Measurements from ENCODE around the gene BTBD7. TPM values are rescaled to one million over a fixed set of nuclear protein-coding genes. Genes with fewer than 3 reads are reported as not detected.

The BTBD7 gene
- total and polyA plus RNA-seq, 2 of the 4 experiments (the other 2 are of a cell fraction), result 11.9 to 30.5 TPM

- Histone ChIP-seq H4K91ac (ENCODE audit: insufficient read depth, low read depth, low read length) (no peak overlapping the region), H3K36me3 (ENCODE audit: control insufficient read depth, insufficient read depth, low read length) (peaks cover 5% of the 10 kb centered on the region), H3K9me1 (ENCODE audit: insufficient read depth, low read length) (peaks cover 7% of the 10 kb centered on the region; the same call in 1 of the 2 replicates), H3K4me2 (ENCODE audit: low read depth, low read length) (no peak overlapping the region), H4K20me1 (ENCODE audit: insufficient read depth, low read length) (0 out of 2 replicates have a peak, but pooled peaks cover 5% of the 10 kb centered on the region), H2BK120ac (ENCODE audit: low read depth, low read length) (no peak overlapping the region), H3K9me3 (ENCODE audit: control insufficient read depth, insufficient read depth, low read length) (no peaks in the 10 kb centered on the region), H2BK15ac (ENCODE audit: low read depth, low read length) (no peak overlapping the region), H2AFZ (replicated peaks; ENCODE audit: low read length, poor library complexity) (no peak overlapping the region), H3K9ac (ENCODE audit: low read depth, low read length) (no peak overlapping the region), H3K4me3 (ENCODE audit: insufficient read depth, low read depth, low read length) (no peak overlapping the region), H3K14ac (replicated peaks; ENCODE audit: low read depth, low read length) (no peak overlapping the region), H3K27me3 (ENCODE audit: control insufficient read depth, insufficient read depth, low read length) (no peaks in the 10 kb centered on the region), H3K56ac (ENCODE audit: extremely low read depth, insufficient read depth, low read length) (no peak overlapping the region), H3K23ac (ENCODE audit: low read depth, low read length) (no peak overlapping the region), H2BK5ac (ENCODE audit: low read depth, low read length, poor library complexity, severe bottlenecking) (no peak overlapping the region), H2BK20ac (ENCODE audit: low read depth, low read length) (no peak overlapping the region), H3K4me1 (ENCODE audit: control insufficient read depth, insufficient read depth, low read length) (no peaks in the 10 kb centered on the region), H2AK9ac (replicated peaks; ENCODE audit: low read depth, low read length, poor library complexity) (no peak overlapping the region), H3K27ac (ENCODE audit: insufficient read depth, low read length) (no peak overlapping the region), H4K8ac (ENCODE audit: low read depth in 2 of 2, low read length in 2 of 2) (no peak overlapping the region), H2AK5ac (ENCODE audit: low read depth, low read length) (no peak overlapping the region), H3K79me1 (ENCODE audit: low read depth in 1 of 2, low read length in 2 of 2) (peaks cover 47 to 56% of the 10 kb centered on the region in 2 experiments), H3K4ac (ENCODE audit: low read depth, low read length) (no peak overlapping the region), H3K18ac (ENCODE audit: low read depth, low read length) (no peak overlapping the region), H4K5ac (ENCODE audit: low read depth, low read length) (no peak overlapping the region)
- no TSS peak for BruUV-seq (replicated peaks)
- ChIA-PET POLR2A (ENCODE audit: unreplicated experiment) (no interaction called here), CTCF (interaction anchor here (1.6 kb wide), 1 partner anchor 55 kb away, joined by 5 read pairs; no protein-coding TSS in a partner anchor)
- DNase-seq, result no peak
- in situ Hi-C loops (cut with MboI; ENCODE audit: low sequenced_read_pairs), result no loop called here
- no peak for TF ChIP-seq USF2 (IDR thresholded peaks at IDR 0.05; ENCODE audit: low read depth, low read length)
- TF ChIP-seq MAFK (IDR thresholded peaks at IDR 0.05; ENCODE audit: low read depth, low read length), result no peak
- dilution Hi-C loops (cut with HindIII; ENCODE audit: low sequenced_read_pairs, unreplicated experiment), result no loop called here
- intact Hi-C loops (cut with micrococcal nuclease), result no loop called here
- ATAC-seq (ENCODE audit: low read depth), result no peak
- no CpG with 5 or more reads among the region's 3 CpGs for WGBS, 2 experiments (ENCODE audit: extremely low coverage in 2 of 2, insufficient read length in 1 of 2)
These were observed 56.7 kb downstream of the BTBD7 start for GRCh38 chr14:93276031-93276716.

Measured in IMR-90 (cell line).